Neural crest cell (in vitro differentiated cells): ENCODE results near the gene UROC1. TPM values are rescaled to one million over a fixed set of nuclear protein-coding genes. Genes with fewer than 3 reads are reported as not detected.

Experiments used
- DNase-seq: peaks from one replicate; pipeline ENCODE4 v3.0.0; 2021; ENCODE audit warnings: low read depth, mixed read lengths, low spot score
- H3K27ac Mint-ChIP-seq: one replicate; pipeline ENCODE4 v1.8.0; 2021; ENCODE audit warnings: mild to moderate bottlenecking, mixed read lengths; ENCODE audit not compliant: unreplicated experiment
- H3K27me3 Mint-ChIP-seq: 2 replicates; pipeline ENCODE4 v1.8.0; 2021; ENCODE audit warnings: low read depth, mild to moderate bottlenecking, mixed read lengths
- H3K36me3 Mint-ChIP-seq: 2 replicates; pipeline ENCODE4 v1.8.0; 2021; ENCODE audit warnings: low read depth, mild to moderate bottlenecking, mixed read lengths
- H3K4me1 Mint-ChIP-seq: 2 replicates; pipeline ENCODE4 v1.8.0; 2021; ENCODE audit warnings: mixed read lengths
- H3K4me3 Mint-ChIP-seq: one replicate; pipeline ENCODE4 v1.8.0; 2021; ENCODE audit warnings: mild to moderate bottlenecking, mixed read lengths
- H3K9me3 Mint-ChIP-seq: 2 replicates; pipeline ENCODE4 v1.8.0; 2021; ENCODE audit warnings: mixed read lengths
- total RNA-seq: library from RNA; stranded (reverse); gene quantifications from 2 replicates; pipeline ENCODE4 v1.2.1, GENCODE V29; 2021
- TF ChIP-seq, protein P1 (sequence below): fragments of 200-600 bp; sonication (generic); conservative IDR thresholded peaks from 2 replicates; pipeline ENCODE4 v1.5.0; 2021; ENCODE audit warnings: antibody characterized with exemption, mild to moderate bottlenecking

Gene UROC1
- total RNA-seq, 1 donor from 2014 or later: not detected

DNA sequence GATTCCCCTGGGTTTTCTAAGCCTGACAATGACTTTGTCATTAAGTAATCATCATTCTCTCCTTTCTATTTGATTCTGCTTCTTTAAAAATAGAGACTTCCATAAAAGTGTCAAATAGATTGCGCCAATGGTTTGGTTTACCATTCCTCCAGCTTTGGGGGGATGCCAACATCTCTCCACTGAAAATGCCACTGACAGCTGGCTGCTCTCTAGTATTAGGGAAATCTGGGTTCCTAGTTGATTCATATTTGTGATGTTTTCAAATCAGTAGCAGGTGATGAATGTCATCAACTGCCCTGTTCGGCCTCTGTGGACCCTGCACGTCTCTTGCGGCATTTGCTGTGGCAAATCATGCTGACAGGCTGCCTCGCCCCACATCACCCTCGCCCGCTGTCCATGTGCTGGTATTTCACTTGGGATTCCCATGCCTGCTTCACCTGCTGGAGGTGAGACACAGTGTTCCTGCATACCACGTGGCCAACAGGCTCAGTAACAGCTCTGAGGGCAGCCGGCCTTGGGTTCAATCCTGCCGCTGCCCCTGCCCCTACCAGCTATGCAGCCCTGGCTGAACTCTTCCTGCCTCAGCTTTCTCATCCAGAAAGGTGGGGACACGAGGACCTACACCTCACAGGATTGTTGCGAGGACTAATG lies 70.0 kb downstream of the UROC1 start:
- DNase-seq: no peak
- H3K27me3 Mint-ChIP-seq: no peaks in the 10 kb centered on the region
- peaks cover 5% of the 10 kb centered on the region for H3K4me1 Mint-ChIP-seq
- H3K36me3 Mint-ChIP-seq: peaks cover 4% of the 10 kb centered on the region
- no peak overlapping the region for H3K4me3 Mint-ChIP-seq
- H3K27ac Mint-ChIP-seq: no peak overlapping the region
- no peaks in the 10 kb centered on the region for H3K9me3 Mint-ChIP-seq
- TF ChIP-seq, protein P1, sequence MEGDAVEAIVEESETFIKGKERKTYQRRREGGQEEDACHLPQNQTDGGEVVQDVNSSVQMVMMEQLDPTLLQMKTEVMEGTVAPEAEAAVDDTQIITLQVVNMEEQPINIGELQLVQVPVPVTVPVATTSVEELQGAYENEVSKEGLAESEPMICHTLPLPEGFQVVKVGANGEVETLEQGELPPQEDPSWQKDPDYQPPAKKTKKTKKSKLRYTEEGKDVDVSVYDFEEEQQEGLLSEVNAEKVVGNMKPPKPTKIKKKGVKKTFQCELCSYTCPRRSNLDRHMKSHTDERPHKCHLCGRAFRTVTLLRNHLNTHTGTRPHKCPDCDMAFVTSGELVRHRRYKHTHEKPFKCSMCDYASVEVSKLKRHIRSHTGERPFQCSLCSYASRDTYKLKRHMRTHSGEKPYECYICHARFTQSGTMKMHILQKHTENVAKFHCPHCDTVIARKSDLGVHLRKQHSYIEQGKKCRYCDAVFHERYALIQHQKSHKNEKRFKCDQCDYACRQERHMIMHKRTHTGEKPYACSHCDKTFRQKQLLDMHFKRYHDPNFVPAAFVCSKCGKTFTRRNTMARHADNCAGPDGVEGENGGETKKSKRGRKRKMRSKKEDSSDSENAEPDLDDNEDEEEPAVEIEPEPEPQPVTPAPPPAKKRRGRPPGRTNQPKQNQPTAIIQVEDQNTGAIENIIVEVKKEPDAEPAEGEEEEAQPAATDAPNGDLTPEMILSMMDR: no peak

- no peak overlapping the region for H3K4me3 Mint-ChIP-seq
- H3K9me3 Mint-ChIP-seq: no peaks in the 10 kb centered on the region
- no peaks in the 10 kb centered on the region for H3K27me3 Mint-ChIP-seq
- peaks cover 5% of the 10 kb centered on the region for H3K4me1 Mint-ChIP-seq
- peak overlapping the region; percentile 20 for H3K27ac Mint-ChIP-seq
- TF ChIP-seq, protein P1: no peak
- DNase-seq: no peak
- H3K36me3 Mint-ChIP-seq: peaks cover 4% of the 10 kb centered on the region
These were observed 70.8 kb downstream of the UROC1 start for GRCh38 chr3:126446791-126447190.

GRCh38 chr3:126446301-126446700 lies 71.3 kb downstream of the UROC1 start:
- peaks cover 5% of the 10 kb centered on the region for H3K4me1 Mint-ChIP-seq
- no peak for DNase-seq
- no peak overlapping the region for H3K4me3 Mint-ChIP-seq
- peaks cover 2% of the 10 kb centered on the region for H3K36me3 Mint-ChIP-seq
- H3K9me3 Mint-ChIP-seq: no peaks in the 10 kb centered on the region
- TF ChIP-seq, protein P1: no peak
- peak overlapping the region; percentile 67 for H3K27ac Mint-ChIP-seq
- no peaks in the 10 kb centered on the region for H3K27me3 Mint-ChIP-seq

GRCh38 chr3:126445506-126445905 lies 72.1 kb downstream of the UROC1 start:
- TF ChIP-seq, protein P1: no peak
- Mint-ChIP-seq H3K27me3 (no peaks in the 10 kb centered on the region), H3K4me1 (peaks cover 5% of the 10 kb centered on the region), H3K4me3 (no peak overlapping the region), H3K27ac (no peak overlapping the region), H3K36me3 (no peaks in the 10 kb centered on the region), H3K9me3 (no peaks in the 10 kb centered on the region)
- no peak for DNase-seq

GRCh38 chr3:126442856-126443242 lies 74.7 kb downstream of the UROC1 start:
- Mint-ChIP-seq H3K4me1 (peaks cover 5% of the 10 kb centered on the region), H3K36me3 (no peaks in the 10 kb centered on the region), H3K4me3 (no peak overlapping the region), H3K9me3 (no peaks in the 10 kb centered on the region), H3K27me3 (no peaks in the 10 kb centered on the region), H3K27ac (peak overlapping the region; percentile 50)
- DNase-seq: no peak
- TF ChIP-seq, protein P1: no peak
